Peyer's patch (tissue), 4 donors: Measurements from ENCODE around the gene KRI1. TPM values are rescaled to one million over a fixed set of nuclear protein-coding genes. Genes with fewer than 3 reads are reported as not detected.
"Not testable (repeated sequence)": the region's sequence is repeated elsewhere in the genome, so short reads cannot be mapped to it uniquely, and the experiment has no call there.

ENCODE experiments used
- DNase-seq, 3 donors: peaks; one replicate each; pipeline ENCODE4 v3.0.0-alpha.2; 2017 to 2019
- H3K27ac ChIP-seq, 4 donors: fragments of 200-600 bp; sonication (generic); one replicate each; pipeline ENCODE4 v1.5.1; 2016 to 2019
- H3K27me3 ChIP-seq, 2 donors: fragments of 200-600 bp; sonication (generic); one replicate each; pipeline ENCODE4 v1.5.1; 2019
- H3K36me3 ChIP-seq, 3 donors: fragments of 200-600 bp; sonication (generic); one replicate each; pipeline ENCODE4 v1.5.1; 2016 to 2019
- H3K4me1 ChIP-seq, 4 donors: fragments of 200-600 bp; sonication (generic); one replicate each; pipeline ENCODE4 v1.5.1; 2016 to 2019
- H3K4me3 ChIP-seq, 4 donors: fragments of 200-600 bp; sonication (generic); 1 replicate in 3 of 4; 2 replicates in 1 of 4; pipeline ENCODE4 v1.5.1; 2016 to 2019; ENCODE audit warnings: mild to moderate bottlenecking in 1 of 4
- H3K9me3 ChIP-seq, 4 donors: fragments of 200-600 bp; sonication (generic); one replicate each; pipeline ENCODE4 v1.5.1; 2016 to 2019; ENCODE audit warnings: mild to moderate bottlenecking in 1 of 4
- POLR2A ChIP-seq, 2 donors: fragments of 450-650 bp; IDR thresholded peaks; one replicate each; pipeline ENCODE4 v1.5.1; 2017; ENCODE audit warnings: antibody characterized with exemption in 2 of 2, mild to moderate bottlenecking in 2 of 2, moderate library complexity in 2 of 2
- total RNA-seq, 4 donors: library from RNA; depleted of rRNA; stranded (reverse); fragments of >200 nt; gene quantifications; one replicate each; pipeline ENCODE4 v1.1.0, GENCODE V29; 2016
- TF ChIP-seq, protein P1 (sequence below), 6 experiments: fragments of 450-650 bp in 4 of 6; fragments of 200-600 bp in 2 of 6; sonication (generic) in 1 of 6; IDR thresholded peaks; one replicate each; pipeline ENCODE4 v1.5.1; 2017 to 2019; ENCODE audit warnings: antibody characterized with exemption in 6 of 6, mild to moderate bottlenecking in 3 of 6, moderate library complexity in 1 of 6

Gene KRI1
- total RNA-seq, 4 donors from 2014 or later: 16.3 to 97.4 (median 20.0) TPM

DNA sequence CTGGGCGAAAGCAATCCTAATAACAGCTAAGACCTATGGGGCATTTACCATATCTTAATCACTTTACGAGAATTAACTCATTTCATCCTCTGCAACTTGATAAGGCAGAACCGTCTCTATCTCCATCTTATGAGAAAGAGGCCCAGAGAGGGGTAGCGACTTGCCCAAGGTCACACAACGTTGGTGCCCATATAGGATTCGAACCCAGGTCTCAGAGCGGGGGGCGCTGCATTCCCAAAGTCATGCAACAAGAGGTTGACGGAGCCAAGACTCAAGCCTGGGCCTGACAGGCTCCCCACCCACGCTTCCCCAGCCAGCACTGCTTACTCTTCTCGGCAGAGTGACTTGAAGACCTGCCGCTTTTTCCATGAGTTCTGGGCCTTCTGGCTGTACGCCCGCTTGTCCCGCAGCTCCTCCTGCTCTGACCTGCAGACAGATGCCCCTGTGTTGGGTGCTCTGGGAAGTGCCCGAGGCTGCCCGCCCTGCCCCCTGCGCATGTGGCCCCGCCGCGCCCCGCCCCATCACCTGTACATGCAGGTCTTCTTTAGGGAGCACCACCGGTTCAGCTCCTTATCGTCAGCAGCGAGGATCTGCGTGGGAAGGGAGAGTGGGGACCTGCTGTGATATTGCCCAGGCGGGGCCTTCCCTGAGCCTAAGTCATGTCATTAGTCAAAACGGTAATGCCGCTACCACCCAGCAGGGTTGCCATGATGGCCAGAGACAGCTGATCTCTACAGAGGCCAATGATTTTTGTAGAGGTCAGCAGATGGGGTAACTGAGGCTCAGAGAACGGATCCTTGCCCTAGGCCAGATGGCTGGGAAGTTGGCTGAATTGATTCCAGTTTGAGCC, 10.8 kb downstream of the KRI1 start:
- no peak overlapping the region for H3K4me3 ChIP-seq

DNA sequence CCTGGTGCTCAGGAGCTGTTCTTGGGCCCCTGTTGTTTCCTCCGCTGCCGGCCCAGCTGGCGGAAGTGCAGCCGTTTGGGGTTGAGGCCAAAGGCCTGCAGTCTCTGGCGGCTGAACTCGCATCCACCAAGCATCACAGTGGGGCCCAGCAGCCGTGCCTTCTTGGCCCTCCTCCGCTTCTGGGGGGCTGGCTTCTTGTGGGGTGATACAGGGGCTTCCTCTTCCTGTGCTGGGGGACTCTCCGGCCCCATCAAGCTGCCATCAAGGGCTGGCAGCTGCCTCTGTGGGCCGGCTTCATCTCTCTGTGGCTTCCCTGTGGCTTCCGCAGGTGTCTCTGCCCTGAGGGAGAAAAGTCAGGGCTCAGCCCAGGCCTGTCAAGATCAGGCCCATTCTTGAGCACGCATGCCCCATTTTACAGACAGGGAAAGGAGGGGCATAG, 11.8 kb downstream of the KRI1 start:
- no peaks in the 10 kb centered on the region for H3K27me3 ChIP-seq
- TF ChIP-seq POLR2A (IDR thresholded peaks at IDR 0.05): no peak
- TF ChIP-seq, protein P1, sequence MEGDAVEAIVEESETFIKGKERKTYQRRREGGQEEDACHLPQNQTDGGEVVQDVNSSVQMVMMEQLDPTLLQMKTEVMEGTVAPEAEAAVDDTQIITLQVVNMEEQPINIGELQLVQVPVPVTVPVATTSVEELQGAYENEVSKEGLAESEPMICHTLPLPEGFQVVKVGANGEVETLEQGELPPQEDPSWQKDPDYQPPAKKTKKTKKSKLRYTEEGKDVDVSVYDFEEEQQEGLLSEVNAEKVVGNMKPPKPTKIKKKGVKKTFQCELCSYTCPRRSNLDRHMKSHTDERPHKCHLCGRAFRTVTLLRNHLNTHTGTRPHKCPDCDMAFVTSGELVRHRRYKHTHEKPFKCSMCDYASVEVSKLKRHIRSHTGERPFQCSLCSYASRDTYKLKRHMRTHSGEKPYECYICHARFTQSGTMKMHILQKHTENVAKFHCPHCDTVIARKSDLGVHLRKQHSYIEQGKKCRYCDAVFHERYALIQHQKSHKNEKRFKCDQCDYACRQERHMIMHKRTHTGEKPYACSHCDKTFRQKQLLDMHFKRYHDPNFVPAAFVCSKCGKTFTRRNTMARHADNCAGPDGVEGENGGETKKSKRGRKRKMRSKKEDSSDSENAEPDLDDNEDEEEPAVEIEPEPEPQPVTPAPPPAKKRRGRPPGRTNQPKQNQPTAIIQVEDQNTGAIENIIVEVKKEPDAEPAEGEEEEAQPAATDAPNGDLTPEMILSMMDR (IDR thresholded peaks at IDR 0.05): no peak
- peaks cover 0 to 94% (median 0%) of the 10 kb centered on the region in 3 donors for H3K36me3 ChIP-seq
- H3K4me3 ChIP-seq: no peak overlapping the region
- peak in 2 of 3 donors; percentile 81 to 86 for DNase-seq
- H3K4me1 ChIP-seq: peaks cover 0 to 41% (median 29%) of the 10 kb centered on the region in 4 donors
- H3K27ac ChIP-seq: peak overlapping the region; percentile 42 to 84 (median 56)
- H3K9me3 ChIP-seq: no peaks in the 10 kb centered on the region

More for the DNA sequence above, 10.8 kb downstream of the KRI1 start:
- H3K27ac ChIP-seq: peak overlapping the region in 3 of 4 donors; percentile 42 to 84 (median 56)
- no peaks in the 10 kb centered on the region for H3K9me3 ChIP-seq
- peaks cover 0 to 94% (median 0%) of the 10 kb centered on the region in 3 donors for H3K36me3 ChIP-seq
- no peaks in the 10 kb centered on the region for H3K27me3 ChIP-seq
- TF ChIP-seq POLR2A (IDR thresholded peaks at IDR 0.05): no peak
- TF ChIP-seq, protein P1 (IDR thresholded peaks at IDR 0.05): no peak
- peaks cover 0 to 32% (median 29%) of the 10 kb centered on the region in 4 donors for H3K4me1 ChIP-seq
- DNase-seq: no peak

DNA sequence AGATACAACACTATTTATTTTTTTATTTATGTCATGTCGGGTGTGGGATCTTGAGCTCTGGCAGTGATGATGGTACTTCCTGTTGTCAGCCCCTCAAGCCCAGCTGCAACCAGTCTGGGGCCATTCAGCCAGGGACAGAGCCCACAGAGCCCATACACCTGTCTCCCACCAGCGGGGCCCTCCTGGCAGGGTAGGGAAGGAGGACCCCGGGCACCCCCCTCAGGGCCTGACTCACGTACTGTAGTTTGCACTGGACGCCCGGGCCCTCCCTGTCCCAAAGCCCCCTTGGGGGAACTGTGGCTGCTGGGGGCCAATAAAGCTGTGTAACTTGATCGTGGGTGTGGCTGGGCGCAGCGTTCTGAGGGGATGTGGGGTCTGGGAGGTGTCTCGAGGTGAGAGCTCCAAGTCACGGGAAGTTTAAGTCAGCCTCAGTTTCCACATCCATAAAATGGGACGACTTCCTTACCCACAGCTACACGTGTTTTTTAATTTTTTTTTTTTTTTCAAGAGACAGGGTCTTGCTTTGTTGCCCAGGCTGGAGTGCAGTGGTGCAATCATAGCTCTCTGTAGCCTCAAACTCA, 12.6 kb downstream of the KRI1 start:
- DNase-seq: no peak
- Histone ChIP-seq H3K9me3 (no peaks in the 10 kb centered on the region), H3K4me3 (no peak overlapping the region), H3K36me3 (peaks cover 0 to 94% (median 0%) of the 10 kb centered on the region in 3 donors), H3K4me1 (peaks cover 0 to 41% (median 29%) of the 10 kb centered on the region in 4 donors), H3K27me3 (no peaks in the 10 kb centered on the region), H3K27ac (peak overlapping the region; percentile 55 to 84 (median 70))
- TF ChIP-seq POLR2A (IDR thresholded peaks at IDR 0.05): no peak
- TF ChIP-seq, protein P1 (IDR thresholded peaks at IDR 0.05): no peak

DNA sequence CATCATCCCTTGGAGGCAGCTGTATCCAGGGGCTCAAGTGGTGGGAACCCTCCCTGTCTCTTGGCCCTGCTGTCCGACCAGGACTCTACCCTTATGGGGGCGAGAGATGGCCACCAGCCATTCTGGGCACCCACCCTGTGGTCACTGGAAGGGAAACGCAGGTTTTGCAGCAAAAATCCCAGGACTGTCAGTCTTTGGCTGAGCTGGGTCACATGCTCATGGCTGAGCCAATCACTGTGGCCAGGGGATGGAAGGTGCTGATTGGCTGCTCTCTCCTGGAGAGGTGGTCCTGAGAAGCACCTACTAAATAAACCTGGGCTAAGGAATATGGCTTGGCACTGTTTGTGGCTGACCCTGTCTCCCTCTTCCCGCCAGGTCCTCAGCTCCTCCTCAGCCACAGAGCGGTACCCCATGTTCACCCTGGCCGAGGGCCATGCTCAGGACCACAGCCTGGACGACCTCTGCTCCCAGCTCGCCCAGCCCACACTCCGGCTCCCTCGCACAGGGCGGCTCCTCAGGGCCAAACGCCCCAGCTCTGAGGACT, 13.2 kb downstream of the KRI1 start:
- peaks cover 0 to 41% (median 29%) of the 10 kb centered on the region in 4 donors for H3K4me1 ChIP-seq
- no peaks in the 10 kb centered on the region for H3K27me3 ChIP-seq
- DNase-seq: peak in 2 of 3 donors; percentile 63 to 77
- H3K27ac ChIP-seq: peak overlapping the region; percentile 55 to 84 (median 70)
- peaks cover 0 to 94% (median 0%) of the 10 kb centered on the region in 3 donors for H3K36me3 ChIP-seq
- H3K9me3 ChIP-seq: no peaks in the 10 kb centered on the region
- TF ChIP-seq, protein P1 (IDR thresholded peaks at IDR 0.05): no peak
- TF ChIP-seq POLR2A (IDR thresholded peaks at IDR 0.05): no peak
- H3K4me3 ChIP-seq: no peak overlapping the region

DNA sequence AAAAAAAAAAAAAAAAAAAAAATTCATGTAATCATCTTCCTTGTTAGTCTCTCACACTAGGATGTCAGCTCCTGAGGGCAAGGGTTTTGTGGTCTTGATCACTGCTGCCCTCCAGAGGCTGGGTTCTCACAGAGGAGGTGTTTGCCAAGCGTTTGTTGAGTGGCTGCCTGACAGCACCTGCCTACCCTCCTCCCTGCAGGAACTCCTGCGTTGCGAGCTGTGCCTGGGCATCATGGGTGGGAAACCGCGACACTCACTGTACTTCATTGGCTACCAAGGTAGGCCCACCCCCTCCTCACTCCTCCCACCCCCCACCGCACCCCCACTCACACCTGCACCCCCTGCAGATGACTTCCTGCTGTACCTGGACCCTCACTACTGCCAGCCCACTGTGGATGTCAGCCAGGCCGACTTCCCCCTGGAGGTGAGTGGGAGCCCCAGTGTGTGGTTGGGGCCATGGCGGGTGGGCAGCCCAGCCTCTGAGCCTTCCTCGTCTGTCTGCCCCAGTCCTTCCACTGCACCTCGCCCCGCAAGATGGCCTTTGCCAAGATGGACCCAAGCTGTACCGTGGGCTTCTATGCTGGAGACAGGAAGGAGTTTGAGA, 14.0 kb downstream of the KRI1 start:
- peaks cover 0 to 93% (median 0%) of the 10 kb centered on the region in 3 donors for H3K36me3 ChIP-seq
- H3K4me1 ChIP-seq: peaks cover 0 to 41% (median 29%) of the 10 kb centered on the region in 4 donors
- no peaks in the 10 kb centered on the region for H3K27me3 ChIP-seq
- no peak overlapping the region for H3K4me3 ChIP-seq
- peak overlapping the region; percentile 55 to 84 (median 70) for H3K27ac ChIP-seq
- no peak for DNase-seq
- TF ChIP-seq, protein P1 (IDR thresholded peaks at IDR 0.05): peak in 3 of 6 experiments; percentile 20 to 40 (median 33)
- no peak for TF ChIP-seq POLR2A (IDR thresholded peaks at IDR 0.05)
- H3K9me3 ChIP-seq: no peaks in the 10 kb centered on the region

DNA sequence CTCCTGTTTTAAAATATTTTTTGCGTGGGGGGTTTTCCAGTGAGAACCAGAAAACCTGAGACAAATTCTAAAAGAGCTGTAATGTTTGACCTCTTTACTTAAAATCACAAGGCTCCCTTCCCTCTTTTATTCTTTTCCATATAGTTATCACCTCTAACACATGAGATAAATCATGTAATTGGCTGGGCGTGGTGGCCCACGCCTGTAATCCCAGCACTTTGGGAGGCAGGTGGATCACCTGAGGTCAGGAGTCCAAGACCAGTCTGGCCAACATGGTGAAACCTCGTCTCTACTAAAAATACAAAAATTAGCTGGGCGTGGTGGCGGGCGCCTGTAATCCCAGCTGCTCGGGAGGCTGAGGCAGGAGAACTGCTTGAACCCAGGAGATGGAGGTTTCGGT, 14.8 kb downstream of the KRI1 start:
- Histone ChIP-seq H3K4me1 (peaks cover 0 to 44% (median 29%) of the 10 kb centered on the region in 4 donors), H3K36me3 (peaks cover 0 to 94% (median 0%) of the 10 kb centered on the region in 3 donors), H3K27ac (peak overlapping the region in 3 of 4 donors; percentile 5 to 39 (median 5))
- not testable (repeated sequence) for H3K9me3 ChIP-seq, DNase-seq, H3K27me3 ChIP-seq, H3K4me3 ChIP-seq
